ENCODE results near the gene DIP2C.

GRCh38 chr10:619710-620109 is 69.8 kb downstream of the DIP2C start:
- no peak for TF ChIP-seq CTCF (IDR thresholded peaks at IDR 0.05)
- no peak for TF ChIP-seq POLR2A (IDR thresholded peaks at IDR 0.05)
